ENCODE measurements around the gene SRRM2.

Gene SRRM2

GRCh38 chr16:2776500-2777139, 24.2 kb downstream of the SRRM2 start:
- no peak for TF ChIP-seq CTCF (IDR thresholded peaks at IDR 0.05)
- H3K9me3 Mint-ChIP-seq: no peaks in the 10 kb centered on the region
- no peak for DNase-seq

GRCh38 chr16:2777231-2777902, 24.9 kb downstream of the SRRM2 start, which contains the start of gene ELOB:
Gene ELOB (minus strand): TSS chr16:2777280. CDS start chr16:2777239, 41 bp downstream.
- H3K36me3 Mint-ChIP-seq (ENCODE audit: low read depth): peaks cover 11% of the 10 kb centered on the region
- peaks cover 43% of the 10 kb centered on the region for H3K4me1 Mint-ChIP-seq
- H3K4me3 Mint-ChIP-seq: peak within 1 kb of the TSS; percentile 95
- peak within 1 kb of the TSS; percentile 99 for H3K27ac Mint-ChIP-seq
- no peaks in the 10 kb centered on the region for H3K27me3 Mint-ChIP-seq (ENCODE audit: low read depth, poor library complexity)
- no peaks in the 10 kb centered on the region for H3K9me3 Mint-ChIP-seq
- peak; percentile 93 for DNase-seq
- no peak for TF ChIP-seq CTCF (IDR thresholded peaks at IDR 0.05)

More at GRCh38 chr16:2776500-2777139, 24.2 kb downstream of the SRRM2 start:
- H3K27me3 Mint-ChIP-seq (ENCODE audit: low read depth, poor library complexity): no peaks in the 10 kb centered on the region
- peaks cover 17% of the 10 kb centered on the region for H3K36me3 Mint-ChIP-seq (ENCODE audit: low read depth)
- peaks cover 47% of the 10 kb centered on the region for H3K4me1 Mint-ChIP-seq
- H3K27ac Mint-ChIP-seq: peak overlapping the region; percentile 91
- peak overlapping the region; percentile 95 for H3K4me3 Mint-ChIP-seq

- H3K27ac Mint-ChIP-seq: peak overlapping the region; percentile 99
- peaks cover 4% of the 10 kb centered on the region for H3K36me3 Mint-ChIP-seq (ENCODE audit: low read depth)
- DNase-seq: peak; percentile 35
- no peak for TF ChIP-seq CTCF (IDR thresholded peaks at IDR 0.05)
- peak overlapping the region; percentile 92 for H3K4me3 Mint-ChIP-seq
- no peaks in the 10 kb centered on the region for H3K9me3 Mint-ChIP-seq
- peaks cover 37% of the 10 kb centered on the region for H3K4me1 Mint-ChIP-seq
- H3K27me3 Mint-ChIP-seq (ENCODE audit: low read depth, poor library complexity): no peaks in the 10 kb centered on the region
Measured at GRCh38 chr16:2777903-2778629, 25.6 kb downstream of the SRRM2 start.

- H3K4me3 Mint-ChIP-seq: peak overlapping the region; percentile 92
- no peak for DNase-seq
- no peak for TF ChIP-seq CTCF (IDR thresholded peaks at IDR 0.05)
- no peaks in the 10 kb centered on the region for H3K9me3 Mint-ChIP-seq
- H3K27me3 Mint-ChIP-seq (ENCODE audit: low read depth, poor library complexity): peaks cover 3% of the 10 kb centered on the region
- peaks cover 37% of the 10 kb centered on the region for H3K4me1 Mint-ChIP-seq
- H3K36me3 Mint-ChIP-seq (ENCODE audit: low read depth): no peaks in the 10 kb centered on the region
- peak overlapping the region; percentile 99 for H3K27ac Mint-ChIP-seq
Measured at GRCh38 chr16:2778630-2778958, 26.2 kb downstream of the SRRM2 start.

GRCh38 chr16:2779151-2779920, 26.9 kb downstream of the SRRM2 start:
- DNase-seq: no peak
- Mint-ChIP-seq H3K4me1 (peaks cover 37% of the 10 kb centered on the region), H3K27me3 (ENCODE audit: low read depth, poor library complexity) (peaks cover 8% of the 10 kb centered on the region), H3K4me3 (peak overlapping the region; percentile 66), H3K36me3 (ENCODE audit: low read depth) (no peaks in the 10 kb centered on the region), H3K9me3 (no peaks in the 10 kb centered on the region), H3K27ac (no peak overlapping the region)
- TF ChIP-seq CTCF (IDR thresholded peaks at IDR 0.05): no peak
